Breast epithelium (tissue), 3 donors: Measurements from ENCODE around the gene BMP5.

Experiments used
- POLR2A ChIP-seq: fragments of 450-650 bp; IDR thresholded peaks from one replicate; pipeline ENCODE4 v1.6.1; 2016; ENCODE audit warnings: antibody characterized with exemption, mild to moderate bottlenecking, moderate library complexity
- POLR2AphosphoS5 ChIP-seq, 3 donors: sonication (generic); formaldehyde crosslinking; IDR thresholded peaks; one replicate each; pipeline ENCODE4 v1.6.1; 2017; ENCODE audit warnings: antibody characterized with exemption in 3 of 3
- TF ChIP-seq, protein P1 (sequence below), 3 donors: fragments of 450-650 bp; IDR thresholded peaks; one replicate each; pipeline ENCODE4 v1.5.1; 2016 to 2017; ENCODE audit warnings: antibody characterized with exemption in 3 of 3, mild to moderate bottlenecking in 3 of 3, moderate library complexity in 3 of 3

DNA sequence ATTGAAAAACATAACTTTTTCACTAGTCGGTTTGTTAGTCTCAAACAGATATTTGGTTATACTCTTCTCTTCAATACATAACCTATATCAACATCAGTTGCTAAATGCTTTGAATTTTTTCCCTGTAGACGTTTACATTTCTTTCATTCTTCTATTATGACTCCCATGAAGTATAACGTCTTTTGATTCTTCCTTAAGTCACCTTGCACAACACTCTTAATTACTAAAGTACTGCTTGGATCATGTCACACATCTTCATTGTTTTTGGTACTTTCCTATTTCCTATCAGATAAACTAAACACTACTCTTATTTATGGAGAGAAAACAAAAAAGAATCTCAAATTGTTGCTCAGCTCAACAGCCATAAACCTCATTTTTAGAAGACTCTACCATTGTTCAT, 23.0 kb upstream of the BMP5 start:
- TF ChIP-seq, protein P1, sequence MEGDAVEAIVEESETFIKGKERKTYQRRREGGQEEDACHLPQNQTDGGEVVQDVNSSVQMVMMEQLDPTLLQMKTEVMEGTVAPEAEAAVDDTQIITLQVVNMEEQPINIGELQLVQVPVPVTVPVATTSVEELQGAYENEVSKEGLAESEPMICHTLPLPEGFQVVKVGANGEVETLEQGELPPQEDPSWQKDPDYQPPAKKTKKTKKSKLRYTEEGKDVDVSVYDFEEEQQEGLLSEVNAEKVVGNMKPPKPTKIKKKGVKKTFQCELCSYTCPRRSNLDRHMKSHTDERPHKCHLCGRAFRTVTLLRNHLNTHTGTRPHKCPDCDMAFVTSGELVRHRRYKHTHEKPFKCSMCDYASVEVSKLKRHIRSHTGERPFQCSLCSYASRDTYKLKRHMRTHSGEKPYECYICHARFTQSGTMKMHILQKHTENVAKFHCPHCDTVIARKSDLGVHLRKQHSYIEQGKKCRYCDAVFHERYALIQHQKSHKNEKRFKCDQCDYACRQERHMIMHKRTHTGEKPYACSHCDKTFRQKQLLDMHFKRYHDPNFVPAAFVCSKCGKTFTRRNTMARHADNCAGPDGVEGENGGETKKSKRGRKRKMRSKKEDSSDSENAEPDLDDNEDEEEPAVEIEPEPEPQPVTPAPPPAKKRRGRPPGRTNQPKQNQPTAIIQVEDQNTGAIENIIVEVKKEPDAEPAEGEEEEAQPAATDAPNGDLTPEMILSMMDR (IDR thresholded peaks at IDR 0.05), result no peak
- TF ChIP-seq POLR2AphosphoS5 (IDR thresholded peaks at IDR 0.05) (no peak), POLR2A (no peak)
